Endothelial cell of umbilical vein (primary cell): ENCODE measurements around the gene DNAH1. TPM values are rescaled to one million over a fixed set of nuclear protein-coding genes. Genes with fewer than 3 reads are reported as not detected.

Experiments used
- BruUV-seq: library from RNA; stranded (reverse); fragments of 400-500 nt; replicated peaks from 2 replicates; lab custom pipeline; 2021; lab: Mats Ljungman, UMichigan
- CTCF ChIA-PET: fragments of 300-600, 350-600 bp; sonication (Branson Sonifier 250); formaldehyde crosslinking; loops from one replicate; lab custom pipeline; 2021; ENCODE audit warnings: antibody characterized with exemption, inconsistent platforms; lab: Charles Lee
- POLR2A ChIA-PET: fragments of 300-600, 350-600 bp; sonication (Branson Sonifier 250); formaldehyde crosslinking; loops from one replicate; lab custom pipeline; 2021; ENCODE audit warnings: antibody characterized with exemption, inconsistent platforms; lab: Charles Lee
- DNase-seq: peaks from one replicate; pipeline ENCODE4 v3.0.0-alpha.2; 2011; ENCODE audit warnings: low read depth, low spot score
- FAIRE-seq: peaks from 2 replicates; lab custom pipeline; 2011; peaks lifted over from hg19 to GRCh38; lab: Jason Lieb, UNC
- H2AFZ ChIP-seq: 2 replicates; pipeline ENCODE4 v1.6.0; 2012; ENCODE audit warnings: low read depth, low read length, control low read depth, inconsistent platforms
- H3K27ac ChIP-seq: 2 replicates; pipeline ENCODE4 v1.5.1; 2011; ENCODE audit warnings: low read depth, mild to moderate bottlenecking, control low read depth, low read length, moderate library complexity; ENCODE audit not compliant: insufficient read depth
- H3K27me3 ChIP-seq, 2 experiments: 2 replicates each; pipeline versions ENCODE4 v1.6.0 to v1.6.1; 2011; ENCODE audit warnings: low read length in 2 of 2, mixed read lengths in 1 of 2; ENCODE audit not compliant: control insufficient read depth in 2 of 2, insufficient read depth in 2 of 2
- H3K36me3 ChIP-seq, 2 experiments: 2 replicates in 1 of 2; 3 replicates in 1 of 2; pipeline ENCODE4 v1.5.1; 2011; ENCODE audit warnings: low read length in 2 of 2, mild to moderate bottlenecking in 1 of 2, moderate library complexity in 1 of 2; ENCODE audit not compliant: control insufficient read depth in 2 of 2, insufficient read depth in 2 of 2; ENCODE audit errors: extremely low read depth in 1 of 2
- H3K4me1 ChIP-seq: 3 replicates; pipeline ENCODE4 v1.5.1; 2011; ENCODE audit warnings: mild to moderate bottlenecking, low read length; ENCODE audit not compliant: control insufficient read depth, insufficient read depth; ENCODE audit errors: extremely low read depth
- H3K4me2 ChIP-seq: 2 replicates; pipeline ENCODE4 v1.6.1; 2011; ENCODE audit warnings: low read length, control low read depth, mixed read lengths; ENCODE audit not compliant: insufficient read depth
- H3K4me3 ChIP-seq, 3 experiments: fragments of 200-600 bp in 1 of 3; sonication (generic), shearing (Covaris generic) in 1 of 3; replicated peaks in 1 of 3; 2 replicates each; pipeline ENCODE4 v1.5.1; 2011 to 2016; ENCODE audit warnings: control low read depth in 3 of 3, low read length in 3 of 3, mild to moderate bottlenecking in 2 of 3, inconsistent platforms in 1 of 3, low read depth in 1 of 3, moderate library complexity in 1 of 3; ENCODE audit not compliant: insufficient read depth in 1 of 3
- H3K79me2 ChIP-seq: 2 replicates; pipeline ENCODE4 v1.6.0; 2012; ENCODE audit warnings: low read length, inconsistent platforms; ENCODE audit not compliant: control insufficient read depth, insufficient read depth
- H3K9ac ChIP-seq: replicated peaks from 2 replicates; pipeline ENCODE3; 2011; ENCODE audit warnings: low read length, control low read depth; ENCODE audit not compliant: insufficient read depth; ENCODE audit errors: extremely low read depth
- H3K9me1 ChIP-seq: replicated peaks from 3 replicates; pipeline ENCODE4 v1.6.0; 2011; ENCODE audit warnings: mild to moderate bottlenecking, low read length; ENCODE audit not compliant: control insufficient read depth, insufficient read depth; ENCODE audit errors: extremely low read depth
- H3K9me3 ChIP-seq: replicated peaks from 2 replicates; pipeline ENCODE4 v1.5.1; 2012; ENCODE audit warnings: low read length, inconsistent platforms; ENCODE audit not compliant: control insufficient read depth, insufficient read depth
- H4K20me1 ChIP-seq: replicated peaks from 2 replicates; pipeline ENCODE3; 2011; ENCODE audit warnings: mild to moderate bottlenecking, low read length; ENCODE audit not compliant: control insufficient read depth, insufficient read depth; ENCODE audit errors: extremely low read depth
- EZH2 ChIP-seq: IDR thresholded peaks from 2 replicates; pipeline ENCODE4 v1.6.1; 2012; ENCODE audit warnings: borderline replicate concordance, low read depth, mild to moderate bottlenecking, moderate library complexity, low read length, inconsistent platforms; ENCODE audit not compliant: severe bottlenecking
- FOS ChIP-seq: IDR thresholded peaks from 2 replicates; pipeline ENCODE4 v1.6.1; 2011; ENCODE audit warnings: mild to moderate bottlenecking, low read length, moderate library complexity, borderline replicate concordance; ENCODE audit not compliant: insufficient read depth
- GATA2 ChIP-seq: IDR thresholded peaks from 2 replicates; pipeline ENCODE4 v1.7.0; 2011; ENCODE audit warnings: low read depth, mild to moderate bottlenecking, moderate library complexity, mixed read lengths, low read length; ENCODE audit not compliant: insufficient read length, insufficient read depth
- JUN ChIP-seq: IDR thresholded peaks from 2 replicates; pipeline ENCODE4 v1.6.1; 2011; ENCODE audit warnings: borderline replicate concordance, low read depth; ENCODE audit not compliant: insufficient read length, insufficient read depth
- MYC ChIP-seq: IDR thresholded peaks from one replicate; pipeline ENCODE4 v1.6.1; 2011; ENCODE audit warnings: mild to moderate bottlenecking, low read depth, low read length
- POLR2A ChIP-seq: IDR thresholded peaks from 2 replicates; pipeline ENCODE4 v1.6.1; 2012; ENCODE audit warnings: low read depth, mild to moderate bottlenecking, control low read depth, low read length
- POLR2AphosphoS5 ChIP-seq: IDR thresholded peaks from 2 replicates; pipeline ENCODE4 v1.6.1; 2012; ENCODE audit warnings: low read depth, mild to moderate bottlenecking, control low read depth, low read length, moderate library complexity; ENCODE audit not compliant: insufficient read depth
- dilution Hi-C: fragments of 300-500 bp; cut with MboI; formaldehyde crosslinking; loops from one replicate; pipeline ENCODE4 v1.15.0; 2019; ENCODE audit warnings: low sequenced_read_pairs; ENCODE audit not compliant: extremely low pct_ligation_motif_present
- intact Hi-C: fragments of 100-400 bp; cut with micrococcal nuclease; formaldehyde crosslinking; loops from one replicate; pipeline ENCODE4 v1.10.0; 2022
- polyA plus RNA-seq, 4 experiments: library from polyadenylated mRNA; depleted of rRNA in 3 of 4; stranded (reverse) in 3 of 4; unstranded in 1 of 4; fragments of >200 nt; gene quantifications; 2 replicates each; pipeline versions ENCODE4 v1.2.1 to v1.2.3, GENCODE V29; 2011 to 2012; ENCODE audit warnings: missing spikeins in 1 of 4
- total RNA-seq: library from RNA; stranded (reverse); gene quantifications from 2 replicates; pipeline ENCODE4 v1.2.3, GENCODE V29; 2021
- TF ChIP-seq, protein P1 (sequence below): IDR thresholded peaks from 2 replicates; pipeline ENCODE4 v1.6.1; 2011; ENCODE audit not compliant: insufficient read depth, insufficient read length
- TF ChIP-seq, protein P2 (sequence below), 2 donors: IDR thresholded peaks; 1 replicate in 1 of 2; 2 replicates in 1 of 2; pipeline ENCODE4 v1.5.1; 2011; ENCODE audit warnings: low read length in 2 of 2, mild to moderate bottlenecking in 2 of 2, moderate library complexity in 2 of 2, control low read depth in 1 of 2, inconsistent platforms in 1 of 2, low read depth in 1 of 2; ENCODE audit not compliant: insufficient read depth in 1 of 2; ENCODE audit errors: extremely low read depth in 1 of 2

Gene DNAH1
- total and polyA plus RNA-seq, 2 donors (not counting 3 experiments of a cell fraction or from before 2014, with no cell fraction given): 5.8 to 6.0 TPM

DNA sequence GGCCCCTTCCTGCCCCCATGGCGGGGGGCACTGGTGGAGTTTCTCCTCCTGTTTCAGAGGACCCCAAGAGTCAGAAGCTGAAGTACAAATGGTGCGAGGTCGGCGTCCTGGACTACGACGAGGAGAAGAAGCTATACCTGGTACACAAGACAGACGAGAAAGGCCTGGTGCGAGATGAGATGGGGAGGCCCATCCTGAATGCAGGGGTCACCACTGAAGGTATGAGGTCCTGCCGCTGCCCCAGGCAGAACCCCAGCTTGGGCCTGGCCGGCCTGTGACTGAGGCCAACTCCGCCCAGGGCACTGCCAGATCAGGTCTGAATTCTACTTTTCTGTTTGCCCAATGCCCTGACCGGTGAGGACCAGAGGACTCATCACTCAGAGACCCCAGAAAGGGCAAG, 15.0 kb downstream of the DNAH1 start:
- no peak for FAIRE-seq
- Histone ChIP-seq H3K9ac (no peak overlapping the region), H3K27ac (no peak overlapping the region), H3K4me1 (no peaks in the 10 kb centered on the region), H2AFZ (no peak overlapping the region), H3K4me3 (no peak overlapping the region), H4K20me1 (no peaks in the 10 kb centered on the region), H3K36me3 (no peaks in the 10 kb centered on the region), H3K9me3 (no peaks in the 10 kb centered on the region), H3K9me1 (no peaks in the 10 kb centered on the region), H3K4me2 (no peak overlapping the region), H3K79me2 (no peaks in the 10 kb centered on the region), H3K27me3 (no peaks in the 10 kb centered on the region)
- BruUV-seq: no TSS peak
- CTCF ChIA-PET: no interaction called here
- POLR2A ChIA-PET: no interaction called here
- intact Hi-C loops: no loop called here
- TF ChIP-seq GATA2 (no peak), POLR2A (no peak), JUN (no peak), EZH2 (no peak), MYC (no peak), FOS (no peak), POLR2AphosphoS5 (no peak)
- TF ChIP-seq, protein P1, sequence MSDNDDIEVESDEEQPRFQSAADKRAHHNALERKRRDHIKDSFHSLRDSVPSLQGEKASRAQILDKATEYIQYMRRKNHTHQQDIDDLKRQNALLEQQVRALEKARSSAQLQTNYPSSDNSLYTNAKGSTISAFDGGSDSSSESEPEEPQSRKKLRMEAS: no peak
- TF ChIP-seq, protein P2, sequence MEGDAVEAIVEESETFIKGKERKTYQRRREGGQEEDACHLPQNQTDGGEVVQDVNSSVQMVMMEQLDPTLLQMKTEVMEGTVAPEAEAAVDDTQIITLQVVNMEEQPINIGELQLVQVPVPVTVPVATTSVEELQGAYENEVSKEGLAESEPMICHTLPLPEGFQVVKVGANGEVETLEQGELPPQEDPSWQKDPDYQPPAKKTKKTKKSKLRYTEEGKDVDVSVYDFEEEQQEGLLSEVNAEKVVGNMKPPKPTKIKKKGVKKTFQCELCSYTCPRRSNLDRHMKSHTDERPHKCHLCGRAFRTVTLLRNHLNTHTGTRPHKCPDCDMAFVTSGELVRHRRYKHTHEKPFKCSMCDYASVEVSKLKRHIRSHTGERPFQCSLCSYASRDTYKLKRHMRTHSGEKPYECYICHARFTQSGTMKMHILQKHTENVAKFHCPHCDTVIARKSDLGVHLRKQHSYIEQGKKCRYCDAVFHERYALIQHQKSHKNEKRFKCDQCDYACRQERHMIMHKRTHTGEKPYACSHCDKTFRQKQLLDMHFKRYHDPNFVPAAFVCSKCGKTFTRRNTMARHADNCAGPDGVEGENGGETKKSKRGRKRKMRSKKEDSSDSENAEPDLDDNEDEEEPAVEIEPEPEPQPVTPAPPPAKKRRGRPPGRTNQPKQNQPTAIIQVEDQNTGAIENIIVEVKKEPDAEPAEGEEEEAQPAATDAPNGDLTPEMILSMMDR (IDR thresholded peaks at IDR 0.05; ENCODE audit: extremely low read depth in 1 of 2, insufficient read depth in 1 of 2, low read depth in 1 of 2, low read length in 2 of 2): no peak
- dilution Hi-C loops: no loop called here
- DNase-seq: no peak
